DND-41 (cell line): ENCODE data around the gene SLC24A3.

Experiments
- CTCF ChIP-seq: IDR thresholded peaks from 2 replicates; pipeline ENCODE4 v1.5.1; 2012; ENCODE audit warnings: borderline replicate concordance, low read length, moderate library complexity, mild to moderate bottlenecking; ENCODE audit not compliant: poor library complexity, severe bottlenecking; ENCODE audit errors: extremely low read depth
- EZH2 ChIP-seq: IDR thresholded peaks from 3 replicates; pipeline ENCODE4 v1.6.1; 2012; ENCODE audit warnings: borderline replicate concordance, low read depth, mild to moderate bottlenecking, moderate library complexity, low read length, inconsistent platforms; ENCODE audit not compliant: severe bottlenecking

- TF ChIP-seq CTCF (no peak), EZH2 (no peak)
Observed at GRCh38 chr20:19718880-19719279, 506.4 kb downstream of the SLC24A3 start.
